Heart left ventricle (tissue), 16 donors: Measurements from ENCODE around the gene MMP7. TPM values are rescaled to one million over a fixed set of nuclear protein-coding genes. Genes with fewer than 3 reads are reported as not detected.
"Not testable (repeated sequence)": the region's sequence is repeated elsewhere in the genome, so short reads cannot be mapped to it uniquely, and the experiment has no call there.

Experiments used
- ATAC-seq, 4 donors: fragments of 200-7000 bp; cut with Tn5 transposase; one replicate each; pipeline ENCODE4 v1.9.1; 2020 to 2022; ENCODE audit warnings: moderate library complexity in 4 of 4, mild to moderate bottlenecking in 3 of 4, moderate number of reproducible peaks in 1 of 4
- DNase-seq, 5 donors: peaks; one replicate each; pipeline ENCODE4 v3.0.0-alpha.2; 2020
- H3K27ac ChIP-seq, 12 donors: fragments of 200-600 bp; sonication (generic) in 4 of 12; one replicate each; pipeline versions ENCODE4 v1.5.0 to v1.8.0; 2016 to 2022; ENCODE audit warnings: mild to moderate bottlenecking in 2 of 12
- H3K27me3 ChIP-seq, 9 donors: fragments of 200-600 bp; sonication (generic) in 2 of 9; one replicate each; pipeline versions ENCODE4 v1.5.1 to v1.8.0; 2016 to 2022; ENCODE audit warnings: mild to moderate bottlenecking in 3 of 9
- H3K36me3 ChIP-seq, 9 donors: fragments of 200-600 bp; sonication (generic) in 2 of 9; one replicate each; pipeline versions ENCODE4 v1.5.0 to v1.8.0; 2018 to 2022; ENCODE audit warnings: mild to moderate bottlenecking in 2 of 9
- H3K4me1 ChIP-seq, 12 donors: fragments of 200-600 bp; sonication (generic) in 4 of 12; one replicate each; pipeline versions ENCODE4 v1.5.0 to v1.8.0; 2016 to 2022; ENCODE audit warnings: mild to moderate bottlenecking in 3 of 12
- H3K4me3 ChIP-seq, 12 donors: fragments of 200-600 bp; sonication (generic) in 4 of 12; one replicate each; pipeline versions ENCODE4 v1.5.0 to v1.8.0; 2017 to 2022; ENCODE audit warnings: mild to moderate bottlenecking in 9 of 12, moderate library complexity in 4 of 12
- H3K9me3 ChIP-seq, 12 donors: fragments of 200-600 bp; sonication (generic) in 4 of 12; one replicate each; pipeline versions ENCODE4 v1.5.0 to v1.8.0; 2016 to 2022; ENCODE audit warnings: mild to moderate bottlenecking in 1 of 12
- CTCF ChIP-seq, 12 donors: fragments of 200-600 bp; sonication (generic) in 4 of 12; IDR thresholded peaks; one replicate each; pipeline versions ENCODE4 v1.5.0 to v1.8.0; 2018 to 2022; ENCODE audit warnings: antibody characterized with exemption in 12 of 12, mild to moderate bottlenecking in 5 of 12
- POLR2A ChIP-seq, 2 donors: fragments of 450-650 bp; IDR thresholded peaks; one replicate each; pipeline ENCODE4 v1.6.1; 2017; ENCODE audit warnings: antibody characterized with exemption in 2 of 2, mild to moderate bottlenecking in 2 of 2, moderate library complexity in 2 of 2
- WGBS, 4 donors: extraction: QIAGEN DNeasy Blood & Tissue Kit in 2 of 4; methylation state at CpG; one replicate each; pipeline versions ENCODE4 v1.1.5 to v1.1.7; 2013 to 2018; 5-methylcytosine and 5-hydroxymethylcytosine counted together
- intact Hi-C, 10 donors: fragments of 100-400 bp; cut with DNase I; formaldehyde crosslinking; loops; one replicate each; pipeline versions ENCODE4 v1.11.1 to v1.14.2; 2022
- polyA plus RNA-seq, 2 donors: library from polyadenylated mRNA; stranded (reverse); fragments of 200-250 nt; gene quantifications; one replicate each; pipeline ENCODE4 v1.2.3, GENCODE V29; 2013
- total RNA-seq, 9 donors: library from RNA; depleted of rRNA in 2 of 9; stranded (reverse); fragments of >200 nt in 2 of 9; fragmentation: NEBNext Ultra II Directional in 3 of 9; extraction: Animal tissue kit (Norgen Biotek cat#: 25700) in 3 of 9; gene quantifications; one replicate each; pipeline versions ENCODE4 v1.1.0 to v1.2.4, GENCODE V29; 2016 to 2023
- donor health status: ischemic (EF 13 %, LVEDD 7.1; RV severe dilation, severe dysfunction).
- donor health status: healthy with polysubstance abuse.
- donor health status: DM: no; HTN: yes; CAD: no.
- donor health status: DM: no; HTN: no; CAD: no.
- donor health status: ischemic (EF 25% LVEDD 6.9; RV normal size, moderate dysfunction).
- donor health status: ischemic (EF 25% LVEDD 5.7; RV mildly dilated, moderate dysfunction).
- donor health status: healthy.
- donor health status: DM: yes; HTN: yes; CAD: no.
- donor health status: ischemic (EF 35%, LVEDD 5.7; RV mildly dilated, moderate dysfunction).
- donor health status: nonischemic (EF 11% LVEDD 7.7; RV severe dilation, severe dysfunction).
- donor health status: DM: yes; HTN: yes; CAD: no.
- donor health status: PGD.
- donor health status: ischemic (EF 29% LVEDD 5.4; RV normal size, mild dysfunction).
- donor health status: nonischemic (EF 23%, LVEDD 6.1; RV moderate dilation, normal function).

MMP7 gene
- total and polyA plus RNA-seq, 11 donors: 1.5 TPM; not detected in 10

- DNase-seq (no peak), ATAC-seq (no peak)
- Histone ChIP-seq H3K4me3 (no peak overlapping the region), H3K36me3 (no peaks in the 10 kb centered on the region), H3K9me3 (no peaks in the 10 kb centered on the region), H3K4me1 (no peaks in the 10 kb centered on the region), H3K27me3 (peaks cover 0 to 8% (median 0%) of the 10 kb centered on the region in 9 donors), H3K27ac (no peak overlapping the region)
- WGBS, 4 donors: 86 to 94% (median 87%) methylated on average over 5 of the region's 5 CpGs
- intact Hi-C loops: no loop called here
- TF ChIP-seq POLR2A (IDR thresholded peaks at IDR 0.05): no peak
- no peak for TF ChIP-seq CTCF (IDR thresholded peaks at IDR 0.05)
Measured at GRCh38 chr11:102510439-102511135, 20.0 kb downstream of the MMP7 start.

GRCh38 chr11:102502831-102503230, 27.7 kb downstream of the MMP7 start:
- H3K27ac ChIP-seq, DNase-seq, H3K27me3 ChIP-seq, intact Hi-C loops, H3K4me3 ChIP-seq, H3K4me1 ChIP-seq, ATAC-seq, H3K36me3 ChIP-seq, H3K9me3 ChIP-seq: not testable (repeated sequence)
- WGBS, 4 donors: 90 to 93% (median 91%) methylated on average over 3 of the region's 3 CpGs

- TF ChIP-seq POLR2A (IDR thresholded peaks at IDR 0.05): no peak
- no peak for TF ChIP-seq CTCF (IDR thresholded peaks at IDR 0.05)
- intact Hi-C loops: no loop called here
- no peaks in the 10 kb centered on the region for H3K4me1 ChIP-seq
- H3K9me3 ChIP-seq: no peaks in the 10 kb centered on the region
- DNase-seq (no peak), ATAC-seq (no peak)
- H3K27ac ChIP-seq: peak overlapping the region in 1 of 12 donors; percentile 21
- H3K4me3 ChIP-seq: no peak overlapping the region
- whole genome bisulfite sequencing, 4 donors: 76 to 87% (median 86%) methylated on average over 2 of the region's 2 CpGs
- peaks cover 0 to 5% (median 0%) of the 10 kb centered on the region in 9 donors for H3K27me3 ChIP-seq
- no peaks in the 10 kb centered on the region for H3K36me3 ChIP-seq
Measured at GRCh38 chr11:102500829-102501228, 29.7 kb downstream of the MMP7 start.

- peak overlapping the region in 1 of 12 donors; percentile 21 for H3K27ac ChIP-seq
Measured at GRCh38 chr11:102499931-102500330, 30.6 kb downstream of the MMP7 start.

GRCh38 chr11:102499151-102499550, 31.4 kb downstream of the MMP7 start:
- Histone ChIP-seq H3K36me3 (no peaks in the 10 kb centered on the region), H3K9me3 (no peaks in the 10 kb centered on the region), H3K4me1 (no peaks in the 10 kb centered on the region), H3K27me3 (peaks cover 0 to 8% (median 0%) of the 10 kb centered on the region in 9 donors), H3K27ac (no peak overlapping the region), H3K4me3 (no peak overlapping the region)
- no peak for ATAC-seq
- DNase-seq: no peak
- TF ChIP-seq CTCF (IDR thresholded peaks at IDR 0.05) (no peak), POLR2A (IDR thresholded peaks at IDR 0.05) (no peak)
- intact Hi-C loops: loop anchor here in 6 of 10 donors (5.0 to 10.0 kb wide), 7 partner anchors 104 to 214 kb away; no protein-coding TSS in a partner anchor
- WGBS, 4 donors: 80 to 87% (median 86%) methylated on average over 3 of the region's 3 CpGs

More at GRCh38 chr11:102499931-102500330, 30.6 kb downstream of the MMP7 start:
- Histone ChIP-seq H3K4me3 (no peak overlapping the region), H3K9me3 (no peaks in the 10 kb centered on the region), H3K4me1 (no peaks in the 10 kb centered on the region), H3K36me3 (no peaks in the 10 kb centered on the region), H3K27me3 (peaks cover 0 to 8% (median 0%) of the 10 kb centered on the region in 9 donors)
- intact Hi-C loops: loop anchor here in 6 of 10 donors (5.0 to 10.0 kb wide), 7 partner anchors 105 to 215 kb away; no protein-coding TSS in a partner anchor
- DNase-seq (no peak), ATAC-seq (no peak)
- no peak for TF ChIP-seq POLR2A (IDR thresholded peaks at IDR 0.05)
- WGBS, 4 donors: 29 to 62% (median 46%) methylated on average over 2 of the region's 2 CpGs
